ENCODE measurements around the gene TMEM134. TPM values are rescaled to one million over a fixed set of nuclear protein-coding genes. Genes with fewer than 3 reads are reported as not detected.

The TMEM134 gene
- total and polyA plus RNA-seq, 9 of the 15 experiments (the other 6 are each of a cell fraction or from before 2014, with no cell fraction given) = 0.63 to 48.4 (median 10.7) TPM

DNA sequence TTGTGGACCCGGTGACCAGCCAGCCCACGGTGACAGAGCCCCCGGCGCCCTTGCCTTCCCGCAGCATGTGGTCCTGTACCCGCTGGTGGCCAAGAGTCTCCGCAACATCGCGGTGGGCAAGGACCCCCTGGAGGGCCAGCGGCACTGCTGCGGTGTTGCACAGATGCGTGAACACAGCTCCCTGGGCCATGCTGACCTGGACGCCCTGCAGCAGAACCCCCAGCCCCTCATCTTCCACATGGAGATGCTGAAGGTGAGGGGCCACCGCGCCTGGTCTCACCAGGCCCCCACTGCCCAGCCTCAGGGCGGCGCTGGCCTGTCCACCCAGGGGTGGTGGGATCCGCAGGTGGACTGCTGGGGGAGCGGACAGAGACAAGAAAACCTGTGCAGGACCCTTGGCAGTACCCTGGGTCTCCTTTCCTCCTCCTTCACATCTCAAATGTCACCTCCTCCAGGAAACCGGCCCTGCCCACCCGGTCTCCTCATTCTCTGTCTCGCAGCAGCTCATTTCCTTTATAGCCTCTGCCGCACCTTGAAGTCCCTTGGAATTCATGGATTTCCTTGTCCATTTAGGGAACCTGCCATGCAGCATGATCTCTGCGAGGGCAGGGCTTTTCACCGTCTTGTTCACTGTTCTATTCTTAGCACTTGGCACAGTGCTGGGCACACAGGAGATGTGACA lies 20.3 kb upstream of the TMEM134 start:
- H3K4me1 ChIP-seq (replicated peaks in 1 of 2; ENCODE audit: control insufficient read depth in 2 of 2, insufficient read depth in 2 of 2, low read length in 2 of 2) = peaks cover 17 to 80% of the 10 kb centered on the region in 2 experiments
- peak overlapping the region in 1 of 2 experiments; percentile 58; a peak in 1 of 4 replicates for H3K9ac ChIP-seq (ENCODE audit: insufficient read depth in 1 of 2, low read depth in 2 of 2, low read length in 2 of 2)
- intact Hi-C loops (cut with micrococcal nuclease) = no loop called here

More for the DNA sequence above, 20.3 kb upstream of the TMEM134 start:
- Histone ChIP-seq H3K9me1 (ENCODE audit: control insufficient read depth, insufficient read depth, low read length) (no peaks in the 10 kb centered on the region), H3K4me2 (ENCODE audit: insufficient read depth, low read length) (no peak overlapping the region), H3K9me3 (replicated peaks; ENCODE audit: control insufficient read depth, insufficient read depth, low read depth, low read length) (no peaks in the 10 kb centered on the region), H3K4me3 (no peak overlapping the region), H2AFZ (ENCODE audit: low read depth, low read length) (no peak overlapping the region), H3K27ac (ENCODE audit: extremely low read depth, low read depth, low read length) (no peak overlapping the region), H3K36me3 (ENCODE audit: control insufficient read depth, insufficient read depth, low read length) (peaks cover 69% of the 10 kb centered on the region; the same call in 2 of the 3 replicates), H3K79me2 (ENCODE audit: control insufficient read depth, insufficient read depth, low read length) (peaks cover 21% of the 10 kb centered on the region; the same call in 1 of the 3 replicates), H4K20me1 (replicated peaks; ENCODE audit: control insufficient read depth, insufficient read depth, low read length) (no peaks in the 10 kb centered on the region), H3K27me3 (ENCODE audit: control insufficient read depth in 2 of 2, insufficient read depth in 2 of 2, low read length in 2 of 2) (no peaks in the 10 kb centered on the region)
- BruUV-seq (replicated peaks) = no TSS peak
- in situ Hi-C loops (cut with MboI) = no loop called here
- POLR2A ChIA-PET = interaction anchor here (1.6 kb wide), 1 partner anchor 10 kb away, joined by 9 read pairs; no protein-coding TSS in a partner anchor
- TF ChIP-seq RBFOX2 (IDR thresholded peaks at IDR 0.05; ENCODE audit: low read depth, low read length) (peak; percentile 45; the same call in 1 of the 2 replicates), XRCC4 (IDR thresholded peaks at IDR 0.05; ENCODE audit: extremely low read depth, insufficient read depth, insufficient read length) (no peak)
- TF ChIP-seq, protein P1, sequence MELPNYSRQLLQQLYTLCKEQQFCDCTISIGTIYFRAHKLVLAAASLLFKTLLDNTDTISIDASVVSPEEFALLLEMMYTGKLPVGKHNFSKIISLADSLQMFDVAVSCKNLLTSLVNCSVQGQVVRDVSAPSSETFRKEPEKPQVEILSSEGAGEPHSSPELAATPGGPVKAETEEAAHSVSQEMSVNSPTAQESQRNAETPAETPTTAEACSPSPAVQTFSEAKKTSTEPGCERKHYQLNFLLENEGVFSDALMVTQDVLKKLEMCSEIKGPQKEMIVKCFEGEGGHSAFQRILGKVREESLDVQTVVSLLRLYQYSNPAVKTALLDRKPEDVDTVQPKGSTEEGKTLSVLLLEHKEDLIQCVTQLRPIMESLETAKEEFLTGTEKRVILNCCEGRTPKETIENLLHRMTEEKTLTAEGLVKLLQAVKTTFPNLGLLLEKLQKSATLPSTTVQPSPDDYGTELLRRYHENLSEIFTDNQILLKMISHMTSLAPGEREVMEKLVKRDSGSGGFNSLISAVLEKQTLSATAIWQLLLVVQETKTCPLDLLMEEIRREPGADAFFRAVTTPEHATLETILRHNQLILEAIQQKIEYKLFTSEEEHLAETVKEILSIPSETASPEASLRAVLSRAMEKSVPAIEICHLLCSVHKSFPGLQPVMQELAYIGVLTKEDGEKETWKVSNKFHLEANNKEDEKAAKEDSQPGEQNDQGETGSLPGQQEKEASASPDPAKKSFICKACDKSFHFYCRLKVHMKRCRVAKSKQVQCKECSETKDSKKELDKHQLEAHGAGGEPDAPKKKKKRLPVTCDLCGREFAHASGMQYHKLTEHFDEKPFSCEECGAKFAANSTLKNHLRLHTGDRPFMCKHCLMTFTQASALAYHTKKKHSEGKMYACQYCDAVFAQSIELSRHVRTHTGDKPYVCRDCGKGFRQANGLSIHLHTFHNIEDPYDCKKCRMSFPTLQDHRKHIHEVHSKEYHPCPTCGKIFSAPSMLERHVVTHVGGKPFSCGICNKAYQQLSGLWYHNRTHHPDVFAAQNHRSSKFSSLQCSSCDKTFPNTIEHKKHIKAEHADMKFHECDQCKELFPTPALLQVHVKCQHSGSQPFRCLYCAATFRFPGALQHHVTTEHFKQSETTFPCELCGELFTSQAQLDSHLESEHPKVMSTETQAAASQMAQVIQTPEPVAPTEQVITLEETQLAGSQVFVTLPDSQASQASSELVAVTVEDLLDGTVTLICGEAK (IDR thresholded peaks at IDR 0.05) = no peak
- TF ChIP-seq, protein P1 (CRISPR knock-in tag; IDR thresholded peaks at IDR 0.05) = no peak
- FAIRE-seq = no peak
- 91% methylated on average over 24 of the region's 25 CpGs for WGBS (ENCODE audit: insufficient coverage, low coverage, missing lambda C conversion rate)
- CTCF ChIA-PET (ENCODE audit: low intra/inter-chr PET ratio) = no interaction called here
- no peak for DNase-seq (ENCODE audit: extremely low read depth in 1 of 4, low spot score in 3 of 4)
- no peak for ATAC-seq

All from K562 (cell line).